Measurements from ENCODE around the gene SNCG.

GRCh38 chr10:86968994-86969355 is 10.6 kb downstream of the SNCG start:
- no peak for TF ChIP-seq REST (IDR thresholded peaks at IDR 0.05; ENCODE audit: insufficient read depth in 1 of 2, low read depth in 2 of 2, low read length in 2 of 2)
- no peak for TF ChIP-seq TAF1 (IDR thresholded peaks at IDR 0.05; ENCODE audit: borderline replicate concordance, insufficient read depth, low read length)
- TF ChIP-seq SIN3A (IDR thresholded peaks at IDR 0.05; ENCODE audit: borderline replicate concordance, insufficient read depth, low read length) = no peak

Measured in PFSK-1 (cell line).